HS-5 (cell line): ENCODE results near the gene SIPA1.
"Not testable (repeated sequence)": the region's sequence is repeated elsewhere in the genome, so short reads cannot be mapped to it uniquely, and the experiment has no call there.

ENCODE experiments used
- DNase-seq: peaks from one replicate; pipeline ENCODE4 v3.0.0-alpha.2; 2012; ENCODE audit warnings: low read depth

Gene SIPA1

GRCh38 chr11:65661599-65662246 is 23.8 kb downstream of the SIPA1 start:
- DNase-seq: no peak

GRCh38 chr11:65662247-65662798 is 24.4 kb downstream of the SIPA1 start:
- DNase-seq: no peak

- peak; percentile 72 for DNase-seq
Measured at GRCh38 chr11:65662799-65663638, 25.1 kb downstream of the SIPA1 start, which contains the start of gene RELA. RELA (minus strand) TSS chr11:65662916; CDS start chr11:65662832, 84 bp downstream.

- no peak for DNase-seq
Measured at GRCh38 chr11:65663639-65664200, 25.8 kb downstream of the SIPA1 start.

GRCh38 chr11:65672180-65672860 is 34.4 kb downstream of the SIPA1 start:
- DNase-seq: no peak

- no peak for DNase-seq
Measured at GRCh38 chr11:65672982-65673381, 35.1 kb downstream of the SIPA1 start.

- no peak for DNase-seq
Measured at GRCh38 chr11:65680192-65680743, 42.4 kb downstream of the SIPA1 start.

- DNase-seq: not testable (repeated sequence)
Measured at GRCh38 chr11:65683480-65683879, 45.6 kb downstream of the SIPA1 start.

GRCh38 chr11:65685981-65686380 is 48.1 kb downstream of the SIPA1 start:
- DNase-seq: no peak

- not testable (repeated sequence) for DNase-seq
Measured at GRCh38 chr11:65691847-65692246, 53.9 kb downstream of the SIPA1 start.

GRCh38 chr11:65692367-65692766 is 54.5 kb downstream of the SIPA1 start:
- no peak for DNase-seq

- no peak for DNase-seq
Measured at GRCh38 chr11:65695459-65696241, 57.7 kb downstream of the SIPA1 start.

GRCh38 chr11:65696802-65697552 is 59.1 kb downstream of the SIPA1 start:
- DNase-seq: no peak

- DNase-seq: no peak
Measured at GRCh38 chr11:65698205-65698604, 60.3 kb downstream of the SIPA1 start.

GRCh38 chr11:65699306-65699705 is 61.4 kb downstream of the SIPA1 start:
- DNase-seq: no peak

- no peak for DNase-seq
Measured at GRCh38 chr11:65700399-65700798, 62.5 kb downstream of the SIPA1 start.
